Measurements from ENCODE around the gene FAHD1. TPM values are rescaled to one million over a fixed set of nuclear protein-coding genes. Genes with fewer than 3 reads are reported as not detected.

Gene FAHD1
- total RNA-seq, 5 donors from 2014 or later (not counting 1 experiment from before 2014, with no cell fraction given) = 6.2 to 15.3 (median 11.2) TPM

DNA sequence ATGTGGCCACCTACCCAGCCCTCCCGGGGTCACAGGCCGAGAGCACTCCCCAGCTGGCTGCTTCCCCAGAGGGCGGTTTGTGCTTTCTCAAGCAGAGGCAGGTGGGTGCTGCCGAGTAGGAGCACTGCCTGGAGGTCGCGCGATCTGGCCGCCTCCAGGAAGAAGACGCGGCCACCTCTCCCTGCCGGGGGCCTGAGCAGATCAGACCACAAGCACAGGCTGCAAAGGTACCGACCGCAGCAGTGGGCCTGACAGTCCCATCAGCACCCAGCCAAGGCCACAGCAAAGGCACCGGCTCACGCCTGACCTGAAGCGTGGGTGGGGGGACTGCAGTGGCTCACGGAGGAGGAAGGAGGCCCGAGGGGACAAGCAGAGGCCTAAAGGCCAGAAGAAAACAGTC, 18.3 kb upstream of the FAHD1 start:
- H3K36me3 Mint-ChIP-seq = peaks cover 24% of the 10 kb centered on the region
- WGBS (ENCODE audit: insufficient coverage) = 87% methylated on average over 16 of the region's 18 CpGs
- ChIA-PET POLR2A (no interaction called here), CTCF (no interaction called here)
- H3K27ac Mint-ChIP-seq = no peak overlapping the region
- Histone ChIP-seq H3K27me3 (replicated peaks in 1 of 2; ENCODE audit: control insufficient read depth in 2 of 2, extremely low read depth in 1 of 2, insufficient read depth in 2 of 2, low read length in 1 of 2) (no peaks in the 10 kb centered on the region), H3K36me3 (ENCODE audit: control insufficient read depth in 2 of 2, extremely low read depth in 1 of 2, insufficient read depth in 1 of 2, low read length in 1 of 2) (peaks cover 22 to 42% of the 10 kb centered on the region in 2 donors), H3K27ac (ENCODE audit: low read length) (no peak overlapping the region), H3K4me1 (ENCODE audit: control insufficient read depth in 1 of 2, extremely low read depth in 1 of 2, insufficient read depth in 2 of 2, low read length in 2 of 2) (no peaks in the 10 kb centered on the region), H3K9me3 (no peaks in the 10 kb centered on the region), H3K4me3 (ENCODE audit: control insufficient read depth in 1 of 2, extremely low read depth in 1 of 2, low read length in 1 of 2) (no peak overlapping the region)
- ATAC-seq (replicated peaks in 1 of 4) = no peak
- no peaks in the 10 kb centered on the region for H3K9me3 Mint-ChIP-seq
- H3K4me3 Mint-ChIP-seq = no peak overlapping the region
- H3K4me1 Mint-ChIP-seq = peaks cover 7 to 10% (median 9%) of the 10 kb centered on the region in 3 donors
- H3K27me3 Mint-ChIP-seq = no peaks in the 10 kb centered on the region
- no peak for DNase-seq

DNA sequence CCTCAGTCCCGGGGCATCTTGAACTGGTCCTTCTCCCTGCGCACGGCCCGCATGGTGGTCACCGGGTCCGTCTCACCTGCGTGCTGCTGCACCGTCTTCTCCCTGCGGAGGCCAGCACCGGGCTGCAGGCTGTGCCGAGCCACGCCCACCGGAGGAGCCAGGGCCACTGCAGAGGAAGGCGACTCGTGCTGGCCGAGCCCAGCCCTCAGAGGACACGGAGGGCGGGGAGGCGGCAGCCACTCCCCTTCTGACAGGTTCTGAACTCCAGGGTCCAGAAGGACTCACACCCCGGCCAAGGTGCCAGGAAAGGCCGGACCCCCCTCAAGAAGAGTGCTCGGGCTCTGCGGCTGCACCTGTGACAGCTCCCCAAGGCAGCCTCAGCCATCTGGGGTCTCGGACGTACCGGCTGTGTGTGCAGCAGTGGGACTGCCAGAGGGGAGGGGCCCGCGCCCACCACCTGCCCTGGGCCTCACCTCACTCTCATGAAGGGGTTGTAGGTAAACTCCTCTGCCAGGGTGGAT, 17.7 kb upstream of the FAHD1 start:
- DNase-seq (no peak), ATAC-seq (replicated peaks in 1 of 4) (no peak)
- Histone ChIP-seq H3K4me3 (ENCODE audit: control insufficient read depth in 1 of 2, extremely low read depth in 1 of 2, low read length in 1 of 2) (no peak overlapping the region), H3K27ac (ENCODE audit: low read length) (no peak overlapping the region), H3K4me1 (ENCODE audit: control insufficient read depth in 1 of 2, extremely low read depth in 1 of 2, insufficient read depth in 2 of 2, low read length in 2 of 2) (no peaks in the 10 kb centered on the region), H3K27me3 (replicated peaks in 1 of 2; ENCODE audit: control insufficient read depth in 2 of 2, extremely low read depth in 1 of 2, insufficient read depth in 2 of 2, low read length in 1 of 2) (no peaks in the 10 kb centered on the region), H3K9me3 (no peaks in the 10 kb centered on the region), H3K36me3 (ENCODE audit: control insufficient read depth in 2 of 2, extremely low read depth in 1 of 2, insufficient read depth in 1 of 2, low read length in 1 of 2) (peaks cover 22 to 46% of the 10 kb centered on the region in 2 donors)
- no peaks in the 10 kb centered on the region for H3K27me3 Mint-ChIP-seq
- no peak overlapping the region for H3K4me3 Mint-ChIP-seq
- H3K4me1 Mint-ChIP-seq = peaks cover 7 to 10% (median 9%) of the 10 kb centered on the region in 3 donors
- ChIA-PET POLR2A (no interaction called here), CTCF (no interaction called here)
- H3K27ac Mint-ChIP-seq = no peak overlapping the region
- WGBS (ENCODE audit: insufficient coverage) = 96% methylated on average over 17 of the region's 28 CpGs
- H3K9me3 Mint-ChIP-seq = no peaks in the 10 kb centered on the region
- H3K36me3 Mint-ChIP-seq = peaks cover 26% of the 10 kb centered on the region

- Histone ChIP-seq H3K4me3 (ENCODE audit: control insufficient read depth in 1 of 2, extremely low read depth in 1 of 2, low read length in 1 of 2) (no peak overlapping the region), H3K27me3 (replicated peaks in 1 of 2; ENCODE audit: control insufficient read depth in 2 of 2, extremely low read depth in 1 of 2, insufficient read depth in 2 of 2, low read length in 1 of 2) (no peaks in the 10 kb centered on the region), H3K36me3 (ENCODE audit: control insufficient read depth in 2 of 2, extremely low read depth in 1 of 2, insufficient read depth in 1 of 2, low read length in 1 of 2) (peaks cover 22 to 46% of the 10 kb centered on the region in 2 donors), H3K27ac (ENCODE audit: low read length) (no peak overlapping the region), H3K9me3 (no peaks in the 10 kb centered on the region), H3K4me1 (ENCODE audit: control insufficient read depth in 1 of 2, extremely low read depth in 1 of 2, insufficient read depth in 2 of 2, low read length in 2 of 2) (no peaks in the 10 kb centered on the region)
- ChIA-PET CTCF (no interaction called here), POLR2A (interaction anchor here in 1 of 2 donors (0.8 kb wide), 1 partner anchor 420 kb away, joined by 9 read pairs; no protein-coding TSS in a partner anchor)
- Mint-ChIP-seq H3K4me1 (peaks cover 7 to 10% (median 9%) of the 10 kb centered on the region in 3 donors), H3K9me3 (no peaks in the 10 kb centered on the region), H3K27me3 (no peaks in the 10 kb centered on the region), H3K27ac (no peak overlapping the region), H3K36me3 (peaks cover 30% of the 10 kb centered on the region), H3K4me3 (no peak overlapping the region)
- ATAC-seq (replicated peaks in 1 of 4) = no peak
- WGBS (ENCODE audit: insufficient coverage) = 97% methylated on average over 11 of the region's 16 CpGs
- DNase-seq = no peak
Observed at GRCh38 chr16:1810106-1810505, 16.9 kb upstream of the FAHD1 start.

DNA sequence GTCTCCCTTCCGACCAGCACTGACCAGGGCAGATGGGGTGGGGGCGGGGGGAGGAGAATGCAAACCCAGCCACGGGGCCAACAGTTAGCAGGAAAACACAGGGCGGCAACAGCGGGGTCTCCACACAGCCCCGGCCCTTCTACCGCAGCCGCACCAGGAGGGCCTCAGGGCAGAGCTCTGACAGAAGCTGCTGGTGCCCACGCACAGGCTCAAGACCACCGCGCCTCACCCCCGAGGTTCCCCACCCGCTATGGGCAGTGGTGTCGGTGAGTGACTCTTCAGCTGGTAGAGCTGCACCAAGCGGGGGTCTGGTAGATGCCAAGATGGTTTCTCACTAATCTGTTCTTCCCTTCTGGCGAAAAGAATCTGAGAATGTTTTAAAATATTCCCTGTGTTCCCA, 16.5 kb upstream of the FAHD1 start:
- Mint-ChIP-seq H3K36me3 (peaks cover 33% of the 10 kb centered on the region), H3K4me1 (peaks cover 7 to 11% (median 10%) of the 10 kb centered on the region in 3 donors), H3K27me3 (no peaks in the 10 kb centered on the region), H3K9me3 (no peaks in the 10 kb centered on the region), H3K4me3 (no peak overlapping the region), H3K27ac (no peak overlapping the region)
- ATAC-seq (replicated peaks in 1 of 4) (no peak), DNase-seq (no peak)
- ChIA-PET POLR2A (interaction anchor here in 1 of 2 donors (0.8 kb wide), 1 partner anchor 421 kb away, joined by 9 read pairs; no protein-coding TSS in a partner anchor), CTCF (interaction anchor here in 1 of 2 donors (1.0 kb wide), 1 partner anchor 28 kb away, joined by 3 read pairs; the partner anchor contains the start of genes NUBP2 and SPSB3)
- H3K9me3 ChIP-seq = no peaks in the 10 kb centered on the region
- H3K4me1 ChIP-seq (ENCODE audit: control insufficient read depth in 1 of 2, extremely low read depth in 1 of 2, insufficient read depth in 2 of 2, low read length in 2 of 2) = no peaks in the 10 kb centered on the region
- no peak overlapping the region for H3K27ac ChIP-seq (ENCODE audit: low read length)
- 100% methylated on average over 15 of the region's 16 CpGs for WGBS (ENCODE audit: insufficient coverage)
- H3K4me3 ChIP-seq (ENCODE audit: control insufficient read depth in 1 of 2, extremely low read depth in 1 of 2, low read length in 1 of 2) = no peak overlapping the region
- no peaks in the 10 kb centered on the region for H3K27me3 ChIP-seq (replicated peaks in 1 of 2; ENCODE audit: control insufficient read depth in 2 of 2, extremely low read depth in 1 of 2, insufficient read depth in 2 of 2, low read length in 1 of 2)
- H3K36me3 ChIP-seq (ENCODE audit: control insufficient read depth in 2 of 2, extremely low read depth in 1 of 2, insufficient read depth in 1 of 2, low read length in 1 of 2) = peaks cover 26 to 50% of the 10 kb centered on the region in 2 donors

DNA sequence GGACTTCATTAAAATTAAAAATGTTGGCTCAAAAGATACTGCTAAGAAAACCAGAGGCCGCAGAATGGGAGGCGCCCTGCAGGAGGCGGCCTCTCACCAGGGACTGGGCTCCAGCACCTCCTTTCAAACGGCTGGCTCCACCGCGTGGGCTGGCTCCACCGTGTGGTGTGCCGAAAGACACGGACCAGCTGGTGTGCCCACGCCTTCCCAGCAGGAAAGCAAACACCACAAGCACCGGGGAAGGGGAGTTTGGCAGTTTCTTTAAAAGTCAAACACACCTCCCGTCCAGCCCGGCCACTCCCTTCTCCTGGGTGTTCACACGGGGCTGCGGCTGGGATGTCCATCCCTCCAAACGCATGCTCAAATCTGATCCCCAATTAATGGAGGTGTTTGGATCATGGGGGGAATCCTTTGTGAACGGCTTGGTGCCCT, 14.3 kb upstream of the FAHD1 start:
- ChIA-PET POLR2A (no interaction called here), CTCF (no interaction called here)
- WGBS (ENCODE audit: insufficient coverage) = 14% methylated on average over 10 of the region's 17 CpGs
- peak in 32 of 35 experiments; percentile 10 to 60 (median 39) for DNase-seq
- no peaks in the 10 kb centered on the region for H3K9me3 ChIP-seq
- no peaks in the 10 kb centered on the region for H3K27me3 ChIP-seq (replicated peaks in 1 of 2; ENCODE audit: control insufficient read depth in 2 of 2, extremely low read depth in 1 of 2, insufficient read depth in 2 of 2, low read length in 1 of 2)
- peak; percentile 78 to 98 (median 88) for ATAC-seq (replicated peaks in 1 of 4)
- H3K27ac Mint-ChIP-seq = no peak overlapping the region
- no peak overlapping the region for H3K4me3 Mint-ChIP-seq
- no peaks in the 10 kb centered on the region for H3K27me3 Mint-ChIP-seq
- H3K4me1 ChIP-seq (ENCODE audit: control insufficient read depth in 1 of 2, extremely low read depth in 1 of 2, insufficient read depth in 2 of 2, low read length in 2 of 2) = no peaks in the 10 kb centered on the region
- peaks cover 21% of the 10 kb centered on the region for H3K36me3 Mint-ChIP-seq
- peaks cover 7 to 11% (median 10%) of the 10 kb centered on the region in 3 donors for H3K4me1 Mint-ChIP-seq
- H3K36me3 ChIP-seq (ENCODE audit: control insufficient read depth in 2 of 2, extremely low read depth in 1 of 2, insufficient read depth in 1 of 2, low read length in 1 of 2) = peaks cover 28 to 62% of the 10 kb centered on the region in 2 donors
- no peak overlapping the region for H3K4me3 ChIP-seq (ENCODE audit: control insufficient read depth in 1 of 2, extremely low read depth in 1 of 2, low read length in 1 of 2)
- no peaks in the 10 kb centered on the region for H3K9me3 Mint-ChIP-seq
- no peak overlapping the region for H3K27ac ChIP-seq (ENCODE audit: low read length)

DNA sequence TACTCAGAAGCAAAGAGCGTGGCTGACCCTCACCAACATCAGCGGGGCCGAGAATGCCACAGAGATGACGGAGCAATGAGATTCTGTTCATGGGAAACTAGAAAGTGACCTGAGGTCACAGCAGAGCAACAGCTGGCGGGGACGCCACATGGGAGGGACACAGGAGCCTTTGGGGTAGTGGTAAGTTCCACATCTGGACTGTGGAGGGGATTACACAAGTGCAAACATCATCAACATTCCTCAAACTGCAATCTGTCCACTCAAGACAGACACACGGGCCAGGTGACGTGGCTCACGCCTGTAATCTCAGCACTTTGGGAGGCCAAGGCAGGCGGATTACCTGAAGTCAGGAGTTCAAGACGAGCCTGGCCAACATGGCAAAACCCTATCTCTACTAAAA, 11.5 kb upstream of the FAHD1 start:
- POLR2A ChIA-PET = interaction anchor here in 1 of 2 donors (0.6 kb wide), 1 partner anchor 834 kb away, joined by 8 read pairs; the partner anchor contains the start of gene SOX8
- H3K4me3 ChIP-seq (ENCODE audit: control insufficient read depth in 1 of 2, extremely low read depth in 1 of 2, low read length in 1 of 2) = no peak overlapping the region
- CTCF ChIA-PET = interaction anchor here in 1 of 2 donors (1.2 kb wide), 1 partner anchor 8 kb away, joined by 5 read pairs; no protein-coding TSS in a partner anchor
- H3K27me3 Mint-ChIP-seq = no peaks in the 10 kb centered on the region
- no peaks in the 10 kb centered on the region for H3K27me3 ChIP-seq (replicated peaks in 1 of 2; ENCODE audit: control insufficient read depth in 2 of 2, extremely low read depth in 1 of 2, insufficient read depth in 2 of 2, low read length in 1 of 2)
- H3K9me3 Mint-ChIP-seq = no peaks in the 10 kb centered on the region
- H3K4me1 Mint-ChIP-seq = peaks cover 7 to 11% (median 10%) of the 10 kb centered on the region in 3 donors
- peak overlapping the region in 1 of 2 donors; percentile 36 for H3K27ac Mint-ChIP-seq
- no peaks in the 10 kb centered on the region for H3K9me3 ChIP-seq
- no peak overlapping the region for H3K27ac ChIP-seq (ENCODE audit: low read length)
- no peak overlapping the region for H3K4me3 Mint-ChIP-seq
- no peak for ATAC-seq (replicated peaks in 1 of 4)
- no peak for DNase-seq
- WGBS (ENCODE audit: insufficient coverage) = 93% methylated on average over 6 of the region's 11 CpGs
- H3K4me1 ChIP-seq (ENCODE audit: control insufficient read depth in 1 of 2, extremely low read depth in 1 of 2, insufficient read depth in 2 of 2, low read length in 2 of 2) = peaks cover 0 to 2% of the 10 kb centered on the region in 2 experiments
- peaks cover 29 to 64% of the 10 kb centered on the region in 2 donors for H3K36me3 ChIP-seq (ENCODE audit: control insufficient read depth in 2 of 2, extremely low read depth in 1 of 2, insufficient read depth in 1 of 2, low read length in 1 of 2)
- H3K36me3 Mint-ChIP-seq = peaks cover 18% of the 10 kb centered on the region

Data from T-cell (primary cell).